Central memory CD8-positive, alpha-beta T cell (primary cell): ENCODE measurements around the gene SYTL2.

Source experiments
- ATAC-seq: fragments of 150-1000 bp; cut with Tn5 transposase; replicated peaks from 2 replicates; pipeline ENCODE4 v1.10.0; 2022; ENCODE audit warnings: mild to moderate bottlenecking, moderate FRiP score, moderate number of reproducible peaks; ENCODE audit not compliant: poor library complexity, severe bottlenecking; ENCODE audit errors: extremely low read depth
- DNase-seq, 2 donors: peaks; one replicate each; pipeline ENCODE4 v3.0.0; 2021; ENCODE audit warnings: low spot score in 2 of 2
- H3K27ac Mint-ChIP-seq: one replicate; pipeline ENCODE4 v1.8.0; 2022; ENCODE audit warnings: low read depth, mild to moderate bottlenecking, moderate library complexity, mixed read lengths
- H3K27me3 Mint-ChIP-seq: one replicate; pipeline ENCODE4 v1.8.0; 2022; ENCODE audit warnings: mixed read lengths
- H3K36me3 Mint-ChIP-seq: one replicate; pipeline ENCODE4 v1.8.0; 2022; ENCODE audit warnings: mild to moderate bottlenecking, moderate library complexity, mixed read lengths; ENCODE audit not compliant: insufficient read depth
- H3K4me1 Mint-ChIP-seq: one replicate; pipeline ENCODE4 v1.8.0; 2022; ENCODE audit warnings: mixed read lengths
- H3K4me3 Mint-ChIP-seq: one replicate; pipeline ENCODE4 v1.8.0; 2022; ENCODE audit warnings: mild to moderate bottlenecking, moderate library complexity, mixed read lengths
- H3K9me3 Mint-ChIP-seq: one replicate; pipeline ENCODE4 v1.8.0; 2022; ENCODE audit warnings: mixed read lengths

Gene SYTL2

DNA sequence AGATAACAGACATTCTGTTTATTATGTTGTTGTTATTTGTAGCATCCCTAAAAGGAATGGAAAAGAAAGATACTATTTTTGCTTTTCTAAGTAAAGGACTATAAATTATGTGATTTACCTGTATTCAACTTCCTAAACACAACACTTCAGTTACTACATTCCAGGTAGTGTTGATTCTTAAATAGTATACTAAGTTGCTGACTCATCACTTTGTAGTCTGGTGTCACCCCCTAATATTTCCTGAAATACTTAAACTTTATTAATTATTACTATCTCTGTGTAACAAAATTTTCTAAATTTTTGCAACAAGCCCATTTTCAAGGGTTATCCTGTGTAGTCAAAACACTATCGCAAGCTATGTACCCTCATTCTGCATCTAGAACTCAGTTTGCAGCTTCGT lies 7.0 kb downstream of the SYTL2 start:
- Mint-ChIP-seq H3K4me1 (peaks cover 72% of the 10 kb centered on the region), H3K36me3 (peaks cover 3% of the 10 kb centered on the region), H3K4me3 (no peak overlapping the region), H3K9me3 (no peaks in the 10 kb centered on the region), H3K27me3 (no peaks in the 10 kb centered on the region), H3K27ac (no peak overlapping the region)
- no peak for DNase-seq
- no peak for ATAC-seq

DNA sequence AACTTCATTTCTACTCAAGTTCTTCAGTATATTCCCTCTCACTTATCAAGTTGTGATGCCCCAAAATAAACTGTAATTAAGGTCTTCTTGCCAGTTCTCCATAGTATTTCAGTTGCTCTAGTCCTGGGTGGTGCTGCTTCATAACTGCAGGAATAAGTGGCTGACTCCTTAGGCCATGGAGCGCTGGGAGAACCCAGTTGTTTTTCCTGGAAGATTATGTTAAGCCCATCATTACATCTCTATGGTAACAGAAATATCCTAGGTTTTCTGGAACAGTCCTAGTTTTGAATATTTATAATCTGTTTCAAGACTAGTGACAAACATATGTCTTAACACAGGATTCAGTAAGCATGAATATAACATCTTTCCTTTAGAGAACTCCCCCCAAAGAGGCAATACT lies 7.6 kb downstream of the SYTL2 start:
- H3K27ac Mint-ChIP-seq, result no peak overlapping the region
- no peaks in the 10 kb centered on the region for H3K9me3 Mint-ChIP-seq
- H3K4me1 Mint-ChIP-seq, result peaks cover 74% of the 10 kb centered on the region
- no peak overlapping the region for H3K4me3 Mint-ChIP-seq
- peaks cover 2% of the 10 kb centered on the region for H3K36me3 Mint-ChIP-seq
- ATAC-seq (no peak), DNase-seq (no peak)
- no peaks in the 10 kb centered on the region for H3K27me3 Mint-ChIP-seq

DNA sequence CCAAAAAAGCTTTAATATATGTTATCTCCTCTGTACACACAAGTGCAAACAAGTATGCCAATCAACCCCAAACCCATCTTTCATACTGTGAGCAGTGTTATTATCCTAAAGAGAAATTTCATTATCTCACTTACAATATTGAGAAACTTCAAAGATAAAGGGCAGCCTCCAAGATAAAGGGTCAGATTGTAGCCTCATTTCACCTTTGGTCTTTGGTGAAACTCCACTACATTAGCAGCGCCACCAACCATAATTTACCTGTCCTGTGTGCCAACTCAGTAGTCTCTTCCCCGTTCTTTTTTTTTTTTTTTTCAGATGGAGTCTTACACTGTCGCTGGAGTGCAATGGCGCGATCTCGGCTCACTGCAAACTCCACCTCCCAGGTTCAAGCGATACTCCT lies 9.4 kb downstream of the SYTL2 start:
- Mint-ChIP-seq H3K27me3 (no peaks in the 10 kb centered on the region), H3K4me1 (peaks cover 72% of the 10 kb centered on the region), H3K27ac (peak overlapping the region; percentile 74), H3K9me3 (no peaks in the 10 kb centered on the region), H3K4me3 (no peak overlapping the region), H3K36me3 (peaks cover 2% of the 10 kb centered on the region)
- ATAC-seq, result no peak
- DNase-seq, result no peak

DNA sequence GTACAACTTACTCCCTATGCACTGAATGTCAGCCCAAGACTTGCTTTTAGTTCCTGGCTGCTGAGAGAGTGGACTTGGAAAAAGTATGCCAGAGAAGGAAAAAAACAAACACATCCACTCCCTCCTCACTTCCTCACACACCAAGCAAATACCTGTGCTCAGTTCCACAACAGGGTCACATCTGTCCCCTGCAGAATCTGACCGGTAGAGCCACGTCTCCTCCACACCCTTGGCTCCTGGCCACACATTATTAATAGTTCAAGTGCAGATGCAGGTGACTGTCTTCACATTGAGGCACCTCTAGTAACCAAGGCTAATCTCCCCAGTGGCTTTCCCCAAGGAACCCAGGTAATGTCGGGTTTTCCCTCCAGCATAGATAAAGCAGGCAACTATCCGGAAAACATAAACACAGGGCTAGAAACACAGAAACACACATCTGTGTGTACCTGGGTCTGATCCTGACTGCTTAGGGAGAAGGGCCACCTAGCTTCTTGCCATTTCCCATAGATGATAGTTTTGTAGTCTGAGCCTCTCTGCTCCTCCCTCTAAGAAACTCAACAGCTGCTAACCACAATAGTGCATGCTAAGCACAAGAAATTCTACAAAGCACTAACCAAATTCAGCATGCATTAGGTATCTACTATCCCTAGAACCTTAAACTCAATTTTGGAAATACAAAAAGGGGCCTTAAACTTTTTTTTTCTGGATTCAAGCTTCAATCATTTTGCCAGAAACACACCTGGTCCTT lies 10.2 kb downstream of the SYTL2 start:
- DNase-seq (no peak), ATAC-seq (no peak)
- Mint-ChIP-seq H3K36me3 (peaks cover 2% of the 10 kb centered on the region), H3K9me3 (no peaks in the 10 kb centered on the region), H3K4me1 (peaks cover 64% of the 10 kb centered on the region), H3K27ac (peak overlapping the region; percentile 8), H3K27me3 (no peaks in the 10 kb centered on the region), H3K4me3 (no peak overlapping the region)

DNA sequence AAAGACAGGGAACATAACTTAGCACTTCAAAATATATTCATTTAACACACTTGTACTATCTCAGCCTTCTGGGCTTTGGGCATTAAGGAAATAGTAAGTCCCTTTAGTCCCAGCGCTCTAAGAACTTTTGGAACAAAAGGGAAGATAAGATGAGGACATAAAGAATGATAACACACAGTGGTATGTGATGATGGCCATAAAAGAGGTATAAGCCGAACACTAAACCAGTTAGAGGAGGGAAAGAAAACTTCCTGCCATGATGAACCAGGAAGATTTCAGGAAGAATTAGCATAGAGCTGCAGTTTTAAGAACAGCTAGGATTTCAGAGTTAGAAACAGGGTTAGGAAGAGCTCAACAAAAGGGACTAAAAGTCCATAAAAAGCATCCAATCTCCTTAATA lies 11.8 kb downstream of the SYTL2 start:
- DNase-seq (no peak), ATAC-seq (no peak)
- H3K4me3 Mint-ChIP-seq, result no peak overlapping the region
- H3K27ac Mint-ChIP-seq, result no peak overlapping the region
- no peaks in the 10 kb centered on the region for H3K9me3 Mint-ChIP-seq
- peaks cover 49% of the 10 kb centered on the region for H3K4me1 Mint-ChIP-seq
- peaks cover 2% of the 10 kb centered on the region for H3K36me3 Mint-ChIP-seq
- no peaks in the 10 kb centered on the region for H3K27me3 Mint-ChIP-seq

DNA sequence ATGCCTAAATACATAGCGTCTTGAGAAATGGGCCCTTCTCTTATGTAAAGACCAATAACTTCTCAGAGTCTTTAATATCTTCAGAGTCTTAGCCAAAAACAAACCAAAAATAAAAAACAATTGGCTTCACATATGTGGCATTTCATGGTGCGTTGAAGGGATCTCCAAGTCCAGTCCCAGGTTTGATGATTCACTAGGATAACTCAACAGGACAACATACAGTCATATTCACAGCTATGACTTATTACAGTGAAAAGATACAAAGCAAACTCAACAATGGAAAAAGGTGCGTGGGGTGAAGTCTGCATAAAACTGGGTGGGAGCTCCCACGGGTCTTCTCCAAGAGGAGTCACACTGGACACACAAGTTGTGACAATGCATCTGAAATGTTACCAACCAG lies 12.6 kb downstream of the SYTL2 start:
- Mint-ChIP-seq H3K4me1 (peaks cover 53% of the 10 kb centered on the region), H3K27me3 (no peaks in the 10 kb centered on the region), H3K27ac (no peak overlapping the region), H3K36me3 (peaks cover 2% of the 10 kb centered on the region), H3K9me3 (no peaks in the 10 kb centered on the region), H3K4me3 (no peak overlapping the region)
- ATAC-seq, result no peak
- DNase-seq, result no peak

DNA sequence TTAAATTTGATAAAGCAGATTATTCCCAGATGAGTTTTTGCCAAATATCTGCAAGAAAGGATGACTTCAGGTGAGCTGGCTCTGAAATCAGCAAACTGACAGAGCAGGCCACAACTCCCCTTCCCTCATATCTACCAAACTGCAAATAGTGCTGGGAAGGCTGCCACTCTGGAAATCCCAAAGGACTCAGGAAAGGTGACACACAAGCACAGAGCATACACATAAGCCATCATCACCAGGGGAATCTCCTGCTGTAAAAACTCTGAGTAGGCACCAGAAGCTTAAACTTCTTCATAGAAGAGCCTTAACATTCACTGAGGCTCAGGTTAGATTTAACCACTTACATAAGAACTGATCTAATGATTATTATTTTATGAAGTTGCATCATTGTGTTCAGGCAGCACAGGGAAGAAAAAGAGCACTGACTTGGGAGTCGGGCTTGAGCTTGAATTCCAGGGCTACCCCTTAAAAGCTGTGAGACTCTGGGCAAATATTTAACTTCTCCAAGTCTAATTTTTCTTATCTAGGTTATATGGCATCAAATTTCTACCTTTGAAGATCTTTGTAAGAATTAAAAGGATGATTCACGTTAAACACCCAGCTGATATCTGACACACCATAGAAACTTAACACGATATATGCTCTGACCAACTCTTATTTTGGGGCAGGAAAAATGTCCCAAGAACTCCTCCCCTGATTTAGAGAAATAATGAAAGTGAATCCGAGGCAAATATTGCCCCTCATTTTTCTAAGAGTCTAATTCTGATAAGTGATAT lies 15.0 kb downstream of the SYTL2 start:
- Mint-ChIP-seq H3K4me3 (no peak overlapping the region), H3K9me3 (no peaks in the 10 kb centered on the region), H3K27me3 (no peaks in the 10 kb centered on the region), H3K4me1 (peaks cover 41% of the 10 kb centered on the region), H3K27ac (no peak overlapping the region), H3K36me3 (peaks cover 2% of the 10 kb centered on the region)
- ATAC-seq (no peak), DNase-seq (no peak)

DNA sequence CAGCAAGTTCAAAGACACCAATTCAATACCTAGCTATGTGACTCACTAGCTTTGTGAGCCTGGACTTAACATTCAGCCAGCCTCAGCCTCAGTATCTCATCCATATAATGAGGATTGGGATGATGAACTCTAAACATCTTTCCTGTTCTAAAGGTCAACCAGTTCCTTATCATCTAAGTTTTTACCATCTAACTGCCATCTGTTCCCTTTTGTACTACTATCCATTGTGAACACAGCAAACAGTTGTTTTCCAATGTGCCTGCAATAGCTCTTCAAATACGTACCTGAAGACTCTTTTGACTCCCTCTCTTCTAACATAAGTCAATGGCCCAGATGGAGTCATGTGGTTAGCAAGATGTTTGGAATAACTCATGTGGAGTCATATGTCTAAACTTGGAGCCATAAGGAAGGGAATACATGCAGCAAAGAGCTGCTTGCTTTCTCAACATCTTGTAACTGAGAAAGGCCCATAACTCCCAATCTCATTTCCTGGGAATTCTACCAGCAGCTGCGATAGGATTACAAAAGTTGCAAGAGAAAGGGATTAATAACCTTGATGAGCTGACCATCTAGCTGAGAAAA lies 19.4 kb downstream of the SYTL2 start:
- Mint-ChIP-seq H3K36me3 (peaks cover 3% of the 10 kb centered on the region), H3K4me3 (no peak overlapping the region), H3K9me3 (no peaks in the 10 kb centered on the region), H3K27ac (no peak overlapping the region), H3K27me3 (no peaks in the 10 kb centered on the region), H3K4me1 (peaks cover 31% of the 10 kb centered on the region)
- ATAC-seq (no peak), DNase-seq (no peak)

DNA sequence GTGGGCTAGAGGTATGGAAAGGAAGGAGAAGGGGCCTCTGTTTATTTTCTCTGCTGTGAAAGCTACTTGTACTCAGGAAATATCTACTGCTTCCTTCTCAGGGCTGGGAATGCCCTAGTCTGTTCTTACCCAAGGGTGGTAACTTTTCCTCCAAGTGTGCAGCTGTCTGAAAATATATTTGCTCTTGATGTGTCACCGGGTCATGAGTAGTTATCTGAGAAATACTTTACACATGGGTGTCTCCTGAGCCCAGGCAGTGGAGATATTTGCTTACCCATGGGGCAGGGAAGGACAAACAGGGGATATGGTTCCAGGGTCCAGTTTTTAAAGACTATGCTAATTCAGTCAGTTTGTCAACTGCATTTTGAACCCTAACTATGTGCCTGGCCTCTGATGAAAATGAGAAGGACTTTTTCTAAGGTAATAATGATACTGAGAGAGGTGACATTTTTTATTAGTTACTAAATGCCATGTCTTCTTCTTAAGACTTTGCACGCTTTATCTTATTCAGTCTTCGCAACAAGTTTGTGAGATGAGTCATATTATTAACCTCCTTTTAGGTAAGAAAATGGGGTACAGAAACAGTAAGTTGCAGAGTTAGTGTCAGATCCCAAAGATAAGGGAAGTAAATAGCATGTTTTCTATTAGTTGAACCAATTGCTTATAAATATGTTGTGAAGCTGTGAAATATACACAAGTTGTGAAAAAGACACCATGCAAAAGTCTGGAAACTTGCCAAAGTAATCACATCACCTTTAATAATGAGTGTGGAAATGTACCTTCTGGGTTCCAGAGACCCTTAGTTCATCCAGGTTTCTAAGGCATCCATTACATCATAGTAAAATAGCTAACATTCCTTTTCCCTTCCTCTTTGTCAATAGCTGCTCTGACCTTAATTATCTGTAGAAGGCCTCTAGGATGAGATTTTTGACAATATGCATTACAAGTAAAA lies 22.9 kb downstream of the SYTL2 start:
- H3K4me3 Mint-ChIP-seq, result no peak overlapping the region

DNA sequence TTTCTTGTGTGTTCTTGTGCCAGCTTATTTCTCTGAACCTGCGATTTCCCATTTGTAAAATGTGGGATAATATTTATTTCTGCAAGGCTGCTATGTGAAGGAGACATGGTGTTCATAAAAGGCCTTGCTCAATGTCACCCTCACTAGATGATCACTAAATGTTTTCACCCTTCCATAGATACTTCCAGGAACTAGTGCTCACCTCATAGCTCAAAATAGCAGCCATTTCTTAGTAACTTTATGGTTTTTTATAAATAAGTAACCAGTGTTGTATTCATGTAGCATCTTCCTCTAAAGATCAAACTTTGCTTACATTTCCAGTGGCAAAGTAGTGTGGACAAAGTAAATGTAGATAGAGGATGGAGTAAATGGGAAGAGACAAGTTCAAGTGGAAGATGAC lies 23.8 kb downstream of the SYTL2 start:
- H3K9me3 Mint-ChIP-seq, result peaks cover 8% of the 10 kb centered on the region
- H3K27me3 Mint-ChIP-seq, result no peaks in the 10 kb centered on the region
- H3K4me1 Mint-ChIP-seq, result peaks cover 51% of the 10 kb centered on the region
- peaks cover 4% of the 10 kb centered on the region for H3K36me3 Mint-ChIP-seq
- peak overlapping the region; percentile 6 for H3K27ac Mint-ChIP-seq
- ATAC-seq, result no peak
- H3K4me3 Mint-ChIP-seq, result no peak overlapping the region
- no peak for DNase-seq

More for the DNA sequence above, 22.9 kb downstream of the SYTL2 start:
- DNase-seq (no peak), ATAC-seq (peak; percentile 28)
- Mint-ChIP-seq H3K9me3 (no peaks in the 10 kb centered on the region), H3K36me3 (peaks cover 4% of the 10 kb centered on the region), H3K4me1 (peaks cover 44% of the 10 kb centered on the region), H3K27me3 (no peaks in the 10 kb centered on the region), H3K27ac (no peak overlapping the region)

DNA sequence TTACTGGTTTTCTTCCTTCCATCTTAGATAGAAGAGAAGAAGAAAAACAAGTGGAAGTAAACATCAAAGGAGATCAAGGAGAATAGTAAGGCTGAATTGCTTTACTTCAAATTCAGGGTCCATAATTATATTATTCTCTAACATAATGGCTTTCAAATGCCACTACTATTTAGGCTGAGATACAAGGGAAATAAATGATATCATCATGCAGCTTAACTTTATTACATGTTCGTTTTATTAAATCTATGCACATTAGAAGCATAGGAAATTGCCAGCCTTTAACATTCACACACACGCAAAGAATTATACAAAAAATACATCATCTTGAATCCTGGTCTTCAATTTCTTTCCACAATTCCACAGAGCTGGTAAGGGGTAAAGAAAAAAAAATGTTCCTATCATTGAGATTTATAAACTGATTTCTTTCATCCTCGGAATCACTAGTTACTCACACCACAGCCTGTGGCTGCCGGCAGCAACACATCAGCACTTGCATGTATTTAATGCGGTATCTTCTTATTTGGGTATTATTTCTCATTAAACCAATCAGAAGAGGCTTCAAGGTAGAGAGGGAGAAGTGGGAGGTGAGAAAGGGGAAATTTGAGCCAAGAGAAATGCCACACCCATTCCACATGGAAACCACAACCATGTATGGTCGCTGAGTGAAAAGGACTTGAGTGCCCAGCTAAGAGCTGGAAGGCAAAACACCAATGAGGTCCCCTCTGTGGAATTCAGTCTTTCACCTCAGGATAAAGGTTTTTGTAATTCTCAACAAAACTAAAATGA lies 26.3 kb downstream of the SYTL2 start:
- no peaks in the 10 kb centered on the region for H3K27me3 Mint-ChIP-seq
- no peak overlapping the region for H3K27ac Mint-ChIP-seq
- peaks cover 4% of the 10 kb centered on the region for H3K36me3 Mint-ChIP-seq
- ATAC-seq (no peak), DNase-seq (no peak)
- H3K4me1 Mint-ChIP-seq, result peaks cover 68% of the 10 kb centered on the region
- H3K9me3 Mint-ChIP-seq, result peaks cover 8% of the 10 kb centered on the region
- no peak overlapping the region for H3K4me3 Mint-ChIP-seq
